PC-9 (cell line): ENCODE data around the gene FERMT1.

Experiments
- EZH2 ChIP-seq: fragments of 200-600 bp; sonication (generic); IDR thresholded peaks from 2 replicates; pipeline ENCODE4 v1.8.0; 2017; ENCODE audit warnings: antibody characterized with exemption, low read depth
- TF ChIP-seq, protein P1 (sequence below): fragments of 200-600 bp; sonication (generic); conservative IDR thresholded peaks from 2 replicates; pipeline ENCODE4 v1.6.1; 2017; ENCODE audit warnings: mixed run types, antibody characterized with exemption, mild to moderate bottlenecking, moderate library complexity

GRCh38 chr20:6029538-6029937 is 93.3 kb downstream of the FERMT1 start:
- TF ChIP-seq, protein P1, sequence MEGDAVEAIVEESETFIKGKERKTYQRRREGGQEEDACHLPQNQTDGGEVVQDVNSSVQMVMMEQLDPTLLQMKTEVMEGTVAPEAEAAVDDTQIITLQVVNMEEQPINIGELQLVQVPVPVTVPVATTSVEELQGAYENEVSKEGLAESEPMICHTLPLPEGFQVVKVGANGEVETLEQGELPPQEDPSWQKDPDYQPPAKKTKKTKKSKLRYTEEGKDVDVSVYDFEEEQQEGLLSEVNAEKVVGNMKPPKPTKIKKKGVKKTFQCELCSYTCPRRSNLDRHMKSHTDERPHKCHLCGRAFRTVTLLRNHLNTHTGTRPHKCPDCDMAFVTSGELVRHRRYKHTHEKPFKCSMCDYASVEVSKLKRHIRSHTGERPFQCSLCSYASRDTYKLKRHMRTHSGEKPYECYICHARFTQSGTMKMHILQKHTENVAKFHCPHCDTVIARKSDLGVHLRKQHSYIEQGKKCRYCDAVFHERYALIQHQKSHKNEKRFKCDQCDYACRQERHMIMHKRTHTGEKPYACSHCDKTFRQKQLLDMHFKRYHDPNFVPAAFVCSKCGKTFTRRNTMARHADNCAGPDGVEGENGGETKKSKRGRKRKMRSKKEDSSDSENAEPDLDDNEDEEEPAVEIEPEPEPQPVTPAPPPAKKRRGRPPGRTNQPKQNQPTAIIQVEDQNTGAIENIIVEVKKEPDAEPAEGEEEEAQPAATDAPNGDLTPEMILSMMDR = no peak
- TF ChIP-seq EZH2 = no peak
